SH-SY5Y (cell line): ENCODE data around the gene CSNK2A1.

Experiments used
- GATA2 ChIP-seq: IDR thresholded peaks from 2 replicates; pipeline ENCODE4 v1.6.1; 2011; ENCODE audit warnings: mild to moderate bottlenecking, low read depth, low read length
- GATA3 ChIP-seq: IDR thresholded peaks from 2 replicates; pipeline ENCODE4 v1.6.1; 2011; ENCODE audit warnings: low read depth, mild to moderate bottlenecking, low read length, moderate library complexity

DNA sequence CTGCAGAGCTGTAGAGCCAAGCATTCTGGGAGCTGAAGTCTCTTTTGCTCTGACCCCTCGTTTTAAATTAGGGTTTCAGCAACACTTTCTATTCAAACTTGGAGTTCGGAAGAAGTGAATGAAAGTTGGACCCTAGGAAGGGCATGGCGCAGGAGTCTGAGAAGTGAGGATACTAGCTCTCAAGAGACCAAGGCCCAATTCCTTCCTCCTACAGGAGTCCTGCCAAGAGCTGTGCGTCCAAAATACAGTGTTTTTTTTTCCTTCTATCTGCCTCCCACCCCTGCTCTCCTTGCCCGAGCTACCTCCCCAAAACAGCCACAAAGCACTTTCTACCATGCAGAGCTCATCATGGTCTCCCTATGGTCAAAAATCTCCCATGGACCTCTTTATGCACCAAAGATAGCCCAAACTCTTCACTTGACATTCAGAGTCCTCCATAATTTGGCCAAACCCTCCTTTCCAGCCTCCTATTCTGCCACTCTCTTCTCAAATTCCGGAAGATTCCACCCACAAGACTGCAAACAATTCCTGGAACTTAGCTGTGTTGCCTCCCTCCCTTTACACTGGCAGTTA is 649 bp upstream of the CSNK2A1 start:
- TF ChIP-seq GATA2 (no peak), GATA3 (no peak)
